GM12872 (cell line): ENCODE measurements around the gene SLC26A1.

ENCODE experiments used
- TF ChIP-seq, protein P1 (sequence below): IDR thresholded peaks from 3 replicates; pipeline ENCODE4 v1.5.1; 2011; ENCODE audit warnings: low read depth, mild to moderate bottlenecking, low read length, moderate library complexity; ENCODE audit not compliant: insufficient read depth

SLC26A1 gene

GRCh38 chr4:963276-964225 lies 29.7 kb downstream of the SLC26A1 start:
- TF ChIP-seq, protein P1, sequence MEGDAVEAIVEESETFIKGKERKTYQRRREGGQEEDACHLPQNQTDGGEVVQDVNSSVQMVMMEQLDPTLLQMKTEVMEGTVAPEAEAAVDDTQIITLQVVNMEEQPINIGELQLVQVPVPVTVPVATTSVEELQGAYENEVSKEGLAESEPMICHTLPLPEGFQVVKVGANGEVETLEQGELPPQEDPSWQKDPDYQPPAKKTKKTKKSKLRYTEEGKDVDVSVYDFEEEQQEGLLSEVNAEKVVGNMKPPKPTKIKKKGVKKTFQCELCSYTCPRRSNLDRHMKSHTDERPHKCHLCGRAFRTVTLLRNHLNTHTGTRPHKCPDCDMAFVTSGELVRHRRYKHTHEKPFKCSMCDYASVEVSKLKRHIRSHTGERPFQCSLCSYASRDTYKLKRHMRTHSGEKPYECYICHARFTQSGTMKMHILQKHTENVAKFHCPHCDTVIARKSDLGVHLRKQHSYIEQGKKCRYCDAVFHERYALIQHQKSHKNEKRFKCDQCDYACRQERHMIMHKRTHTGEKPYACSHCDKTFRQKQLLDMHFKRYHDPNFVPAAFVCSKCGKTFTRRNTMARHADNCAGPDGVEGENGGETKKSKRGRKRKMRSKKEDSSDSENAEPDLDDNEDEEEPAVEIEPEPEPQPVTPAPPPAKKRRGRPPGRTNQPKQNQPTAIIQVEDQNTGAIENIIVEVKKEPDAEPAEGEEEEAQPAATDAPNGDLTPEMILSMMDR, result no peak

DNA sequence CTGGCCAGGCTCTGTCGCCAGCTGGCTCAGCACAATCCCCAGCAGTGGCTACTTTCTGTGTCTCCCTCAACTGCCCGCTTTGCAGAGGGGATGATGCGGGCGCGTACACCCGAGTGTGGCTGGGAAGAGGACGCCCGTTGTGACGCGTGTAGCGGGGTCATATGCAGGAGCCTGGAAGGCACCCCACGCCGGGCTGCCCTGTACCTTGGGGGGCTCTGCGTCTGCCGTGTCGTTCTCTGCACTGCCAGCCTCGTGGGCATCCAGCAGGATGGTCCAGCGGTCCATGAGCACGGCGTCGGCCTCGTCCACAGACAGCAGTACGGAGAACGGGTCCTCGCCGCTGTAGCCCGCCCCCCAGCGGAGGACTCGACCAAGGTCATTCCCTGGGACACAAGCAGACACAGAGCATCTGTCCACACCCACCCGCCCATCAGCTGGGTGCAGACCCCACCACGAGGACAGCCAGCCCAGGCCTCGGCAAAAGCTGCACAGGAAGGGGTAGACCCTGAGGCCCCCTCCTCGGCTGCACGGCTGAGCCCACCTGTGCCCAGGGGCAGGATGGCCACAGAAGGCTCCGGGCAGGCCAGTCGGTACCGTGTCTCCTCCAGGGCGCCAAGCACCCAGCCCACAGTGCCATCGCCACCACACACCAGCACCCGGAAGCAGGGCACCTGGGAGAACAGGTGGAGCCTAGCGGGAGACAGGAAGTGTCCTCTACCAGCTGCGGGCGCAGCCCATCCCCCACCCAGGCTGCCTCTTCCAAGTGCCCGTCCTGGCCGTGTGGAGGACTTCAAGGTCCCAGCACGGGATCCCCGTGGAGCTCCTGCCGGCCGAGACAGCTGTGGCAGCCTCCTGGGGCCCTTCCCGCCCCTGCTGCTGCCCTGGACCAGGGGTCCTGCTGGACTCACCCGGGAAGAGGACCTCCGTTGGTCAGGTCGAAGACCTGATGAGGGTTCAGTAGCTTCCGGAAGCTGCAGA lies 30.7 kb downstream of the SLC26A1 start:
- TF ChIP-seq, protein P1, result no peak

- TF ChIP-seq, protein P1, result no peak
Measured at GRCh38 chr4:961351-962230, 31.6 kb downstream of the SLC26A1 start.

DNA sequence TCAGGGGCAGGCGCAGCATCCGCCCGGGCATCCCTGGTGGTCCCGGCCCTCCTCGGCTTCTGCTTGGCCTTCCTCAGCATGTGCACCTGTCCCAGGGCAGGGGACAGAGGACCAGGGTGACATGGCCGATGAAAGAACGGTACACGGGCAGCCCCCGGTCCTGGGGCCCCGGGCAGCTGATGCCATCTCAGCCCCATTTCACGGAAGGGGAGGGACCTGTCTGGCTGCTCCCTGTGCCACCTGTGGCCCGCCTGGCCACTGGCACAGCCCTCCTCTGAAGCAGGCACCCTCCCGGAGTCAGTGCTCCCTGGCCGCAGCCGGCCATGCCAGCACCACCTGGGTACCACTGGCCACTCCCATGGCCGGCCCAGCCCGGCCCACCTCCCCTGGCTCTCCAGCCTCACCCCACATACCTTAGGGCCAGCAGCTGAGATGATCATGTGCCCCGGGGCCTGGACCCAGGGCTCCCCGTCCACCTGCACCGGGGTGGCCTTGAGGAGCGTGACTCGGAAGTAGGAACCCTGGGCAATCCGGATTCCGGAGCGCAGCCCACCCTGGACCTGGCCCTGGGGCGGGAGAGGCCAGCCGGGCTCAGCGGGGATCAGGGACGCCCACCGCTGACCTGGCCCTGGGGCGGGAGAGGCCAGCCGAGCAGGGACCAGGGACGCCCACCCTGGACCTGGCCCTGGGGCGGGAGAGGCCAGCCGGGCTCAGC lies 32.4 kb downstream of the SLC26A1 start:
- TF ChIP-seq, protein P1, result no peak

GRCh38 chr4:960140-960635 lies 33.0 kb downstream of the SLC26A1 start:
- TF ChIP-seq, protein P1, result no peak

DNA sequence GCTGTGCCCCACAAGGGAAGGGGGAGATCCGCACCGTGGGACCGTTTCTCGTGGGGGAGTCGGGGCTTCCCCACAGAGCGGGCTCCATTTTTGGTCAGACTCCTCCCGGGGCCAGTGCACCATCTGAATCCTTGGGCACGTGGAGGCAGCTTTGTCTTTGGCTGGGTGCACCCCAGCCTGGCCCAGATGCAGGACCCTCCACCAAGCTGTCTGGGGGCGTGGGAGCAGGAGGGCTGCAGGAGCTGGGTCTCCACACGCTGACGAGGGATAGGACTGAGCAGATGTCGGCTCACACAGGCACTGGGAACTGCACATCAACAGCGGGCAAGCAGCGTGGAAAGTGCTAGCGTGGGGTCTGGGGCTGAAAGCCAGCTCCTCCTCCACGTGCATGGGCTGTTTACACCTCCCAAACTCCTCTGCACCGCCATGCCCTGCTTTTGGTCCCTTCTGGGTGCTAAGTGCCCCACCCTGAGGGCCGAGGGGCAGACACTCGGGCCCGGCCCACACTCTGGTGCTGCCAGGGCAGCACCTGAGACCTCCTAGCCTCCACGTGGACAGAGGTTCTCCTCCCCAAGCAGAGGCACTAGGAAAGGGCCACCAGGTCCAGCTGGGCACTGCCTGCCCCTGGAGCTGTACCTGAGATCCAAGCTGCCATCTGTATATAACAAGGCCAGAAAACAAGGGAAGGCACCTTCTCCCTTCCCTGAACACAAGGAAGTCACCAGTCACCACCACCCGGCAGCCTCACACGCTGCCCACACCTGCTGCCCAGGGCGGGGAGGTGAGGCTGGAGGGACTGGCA lies 33.7 kb downstream of the SLC26A1 start:
- TF ChIP-seq, protein P1, result no peak
